ENCODE data around the gene MED1. TPM values are rescaled to one million over a fixed set of nuclear protein-coding genes. Genes with fewer than 3 reads are reported as not detected.
"Not testable (repeated sequence)": the region's sequence is repeated elsewhere in the genome, so short reads cannot be mapped to it uniquely, and the experiment has no call there.

MED1 gene
- polyA plus RNA-seq (ENCODE audit: insufficient read length) = 58.7 TPM
- long read RNA-seq, donor 1, full-length matches to known transcripts = 7 of 7 reads
- long read RNA-seq, donor 1, partial matches to known transcripts = 0 of 7 reads
- long read RNA-seq, donor 1, other reads (novel, unspliced or antisense) = 0 of 7 reads
- long read RNA-seq, donor 2, full-length matches to known transcripts = 2 of 7 reads
- long read RNA-seq, donor 2, partial matches to known transcripts = 5 of 7 reads
- long read RNA-seq, donor 2, other reads (novel, unspliced or antisense) = 0 of 7 reads
- long read RNA-seq, donor 3, full-length matches to known transcripts = 5 of 5 reads
- long read RNA-seq, donor 3, partial matches to known transcripts = 0 of 5 reads
- long read RNA-seq, donor 3, other reads (novel, unspliced or antisense) = 0 of 5 reads
- long read RNA-seq, donor 4 = 0 reads
- long read RNA-seq, donor 5, full-length matches to known transcripts = 4 of 16 reads
- long read RNA-seq, donor 5, partial matches to known transcripts = 12 of 16 reads
- long read RNA-seq, donor 5, other reads (novel, unspliced or antisense) = 0 of 16 reads
- long read RNA-seq, donor 6, full-length matches to known transcripts = 2 of 43 reads
- long read RNA-seq, donor 6, partial matches to known transcripts = 41 of 43 reads
- long read RNA-seq, donor 6, other reads (novel, unspliced or antisense) = 0 of 43 reads
- long read RNA-seq, donor 7, full-length matches to known transcripts = 4 of 49 reads
- long read RNA-seq, donor 7, partial matches to known transcripts = 45 of 49 reads
- long read RNA-seq, donor 7, other reads (novel, unspliced or antisense) = 0 of 49 reads
- long read RNA-seq, donor 8, full-length matches to known transcripts = 1 of 12 reads
- long read RNA-seq, donor 8, partial matches to known transcripts = 11 of 12 reads
- long read RNA-seq, donor 8, other reads (novel, unspliced or antisense) = 0 of 12 reads

DNA sequence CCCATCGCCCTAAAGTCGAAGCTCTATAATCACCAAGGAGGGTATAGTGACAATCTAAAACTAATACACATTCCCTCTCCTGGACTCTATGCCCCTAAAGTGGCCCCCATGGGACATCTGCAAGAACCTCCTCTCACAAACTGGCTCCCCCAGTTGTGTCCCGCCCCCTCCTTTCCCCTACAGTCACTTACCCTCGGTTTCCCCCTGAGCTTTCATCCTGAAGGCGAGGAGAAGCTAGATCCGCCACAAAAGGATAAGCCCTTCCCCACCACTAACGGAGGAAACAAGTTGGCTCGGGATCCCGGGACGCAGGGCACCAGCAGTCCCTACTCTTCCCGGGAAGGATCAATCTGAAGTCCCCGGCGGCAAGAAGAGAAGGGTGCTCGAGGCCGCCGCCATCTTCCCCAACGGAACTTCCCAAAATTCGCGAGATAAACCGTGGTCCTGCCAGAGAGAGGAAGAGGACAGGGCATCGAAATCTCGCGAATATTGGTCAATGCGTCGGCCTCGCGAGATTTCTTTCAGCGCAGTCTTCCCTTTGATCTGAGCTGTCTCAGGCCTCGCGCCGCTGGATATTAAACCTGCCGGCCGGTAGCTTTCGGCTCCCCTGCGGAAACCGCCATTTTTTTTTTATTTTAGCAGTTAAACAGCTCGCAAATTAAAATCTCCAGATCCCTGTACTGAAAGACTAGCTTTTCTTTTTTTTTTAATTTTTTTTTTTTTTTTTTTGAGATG is at the start of gene MED1:
Gene MED1, minus strand, starts transcription at position 417 of the 735 bp plus-strand sequence. Its CDS starts 201 bp downstream, at position 216.
- DNase-seq = peak; percentile 99

DNA sequence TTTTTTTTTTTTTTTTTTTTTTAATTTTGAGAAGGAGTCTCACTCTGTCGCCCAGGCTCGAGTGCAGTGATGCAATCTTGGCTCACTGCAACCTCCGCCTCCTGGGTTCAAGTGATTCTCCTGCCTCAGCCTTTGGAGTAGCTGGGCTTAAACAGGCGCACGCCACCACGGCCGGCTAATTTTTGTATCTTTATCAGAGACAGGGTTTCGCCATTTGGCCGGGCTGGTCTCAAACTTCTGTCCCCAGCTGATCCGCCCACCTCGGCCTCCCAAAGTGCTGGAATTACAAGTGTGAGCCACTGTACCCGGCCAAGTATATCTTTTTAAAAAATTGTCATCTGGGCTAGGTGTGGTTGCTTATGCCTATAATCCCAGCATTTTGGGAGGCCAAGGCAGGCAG is 45.9 kb upstream of the MED1 start:
- not testable (repeated sequence) for DNase-seq

DNA sequence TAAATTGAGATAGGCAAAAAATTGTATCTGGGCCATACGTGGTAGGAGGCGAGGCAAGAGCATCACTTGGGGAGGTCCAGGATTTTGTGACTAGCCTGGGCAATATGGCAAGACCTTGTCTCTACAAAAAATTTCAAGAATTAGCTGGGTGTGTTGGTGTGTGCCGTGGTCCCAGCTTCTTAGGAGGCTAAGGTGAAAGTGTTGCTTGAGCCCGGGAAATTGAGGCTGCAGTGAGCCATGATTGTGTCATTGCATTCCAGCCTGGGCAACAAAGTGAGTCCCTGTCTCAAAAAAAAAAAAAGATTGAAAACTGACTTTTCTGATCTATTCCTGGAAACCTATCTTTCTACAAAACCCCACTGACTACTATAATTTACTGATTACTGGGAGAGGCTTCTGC is 36.9 kb upstream of the MED1 start:
- no peak for DNase-seq

- not testable (repeated sequence) for DNase-seq
Measured at GRCh38 chr17:39487490-39487889, 36.4 kb upstream of the MED1 start.

- DNase-seq = no peak
Measured at GRCh38 chr17:39486242-39486641, 35.2 kb upstream of the MED1 start.

DNA sequence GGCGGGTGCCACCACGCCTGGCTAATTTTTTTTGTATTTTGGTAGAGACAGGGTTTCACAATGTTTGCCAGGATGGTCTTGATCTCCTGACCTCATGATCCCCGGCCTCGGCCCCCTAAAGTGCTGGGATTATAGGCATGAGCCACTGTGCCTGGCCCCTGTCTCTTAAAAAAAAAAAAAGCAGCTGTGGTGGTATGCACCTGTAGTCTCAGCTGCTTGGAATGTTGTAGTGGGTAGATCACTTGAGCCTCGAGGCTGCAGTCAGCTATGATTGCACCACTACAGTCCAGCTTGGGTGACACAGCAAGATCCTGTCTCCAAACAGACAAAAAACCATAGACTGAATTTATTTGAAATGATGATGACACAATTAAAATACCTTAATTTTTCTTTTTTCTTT is 34.5 kb upstream of the MED1 start:
- no peak for DNase-seq

- DNase-seq = no peak
Measured at GRCh38 chr17:39484178-39484577, 33.1 kb upstream of the MED1 start.

DNA sequence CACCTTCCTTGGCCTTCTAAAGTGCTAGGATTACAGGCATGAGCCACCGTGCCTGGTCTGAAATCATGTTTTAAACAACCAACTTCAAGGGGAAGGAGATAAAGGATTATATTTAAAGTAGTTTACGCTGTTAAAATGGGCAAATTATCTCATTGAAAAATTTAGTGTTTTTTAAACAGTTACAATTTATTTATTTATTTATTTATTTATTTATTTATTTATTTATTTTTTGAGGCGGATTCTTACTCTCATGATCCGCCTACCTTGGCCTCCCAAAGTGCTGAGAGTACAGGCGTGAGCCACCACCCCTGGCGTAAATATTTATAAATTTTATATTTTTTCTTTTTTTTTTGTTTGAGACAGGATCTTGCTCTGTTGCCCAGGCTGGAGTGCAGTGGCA is 32.4 kb upstream of the MED1 start:
- no peak for DNase-seq

DNA sequence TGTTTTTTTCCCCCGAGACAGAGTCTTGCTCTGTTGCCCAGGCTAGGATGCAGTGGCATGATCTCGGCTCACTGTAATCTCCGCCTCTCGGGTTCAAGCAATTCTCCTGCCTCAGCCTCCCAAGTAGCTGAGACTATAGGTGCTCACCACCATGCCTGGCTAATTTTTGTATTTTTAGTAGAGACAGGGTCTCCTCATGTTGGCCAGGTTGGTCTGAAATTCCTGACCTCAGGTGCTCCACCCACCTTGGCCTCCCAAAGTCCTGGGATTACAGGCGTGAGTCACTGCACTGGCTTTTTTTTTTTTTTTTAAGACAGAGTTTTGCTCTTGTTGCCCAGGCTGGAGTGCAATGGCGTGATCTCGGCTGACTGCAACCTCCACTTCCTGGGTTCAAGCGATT is 28.6 kb upstream of the MED1 start:
- not testable (repeated sequence) for DNase-seq

GRCh38 chr17:39473310-39473709 is 22.2 kb upstream of the MED1 start:
- no peak for DNase-seq

DNA sequence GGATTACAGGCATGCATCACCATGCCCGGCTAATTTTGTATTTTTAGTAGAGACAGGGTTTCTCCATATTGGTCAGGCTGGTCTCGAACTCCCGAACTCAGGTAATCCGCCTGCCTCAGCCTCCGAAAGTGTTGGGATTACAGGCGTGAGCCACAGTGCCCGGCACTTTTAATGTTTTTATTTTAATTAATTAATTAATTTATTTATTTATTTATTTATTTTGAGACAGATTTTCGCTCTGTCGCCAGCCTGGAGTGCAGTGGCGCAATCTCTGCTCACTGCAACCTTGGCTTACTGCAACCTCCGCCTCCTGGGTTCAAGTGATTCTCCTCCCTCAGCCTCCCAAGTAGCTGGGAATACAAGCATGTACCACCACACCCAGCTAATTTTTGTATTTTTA is 17.5 kb upstream of the MED1 start:
- DNase-seq = not testable (repeated sequence)

- not testable (repeated sequence) for DNase-seq
Measured at GRCh38 chr17:39464639-39465181, 13.6 kb upstream of the MED1 start.

GRCh38 chr17:39462631-39463375 is 11.7 kb upstream of the MED1 start:
- no peak for DNase-seq

DNA sequence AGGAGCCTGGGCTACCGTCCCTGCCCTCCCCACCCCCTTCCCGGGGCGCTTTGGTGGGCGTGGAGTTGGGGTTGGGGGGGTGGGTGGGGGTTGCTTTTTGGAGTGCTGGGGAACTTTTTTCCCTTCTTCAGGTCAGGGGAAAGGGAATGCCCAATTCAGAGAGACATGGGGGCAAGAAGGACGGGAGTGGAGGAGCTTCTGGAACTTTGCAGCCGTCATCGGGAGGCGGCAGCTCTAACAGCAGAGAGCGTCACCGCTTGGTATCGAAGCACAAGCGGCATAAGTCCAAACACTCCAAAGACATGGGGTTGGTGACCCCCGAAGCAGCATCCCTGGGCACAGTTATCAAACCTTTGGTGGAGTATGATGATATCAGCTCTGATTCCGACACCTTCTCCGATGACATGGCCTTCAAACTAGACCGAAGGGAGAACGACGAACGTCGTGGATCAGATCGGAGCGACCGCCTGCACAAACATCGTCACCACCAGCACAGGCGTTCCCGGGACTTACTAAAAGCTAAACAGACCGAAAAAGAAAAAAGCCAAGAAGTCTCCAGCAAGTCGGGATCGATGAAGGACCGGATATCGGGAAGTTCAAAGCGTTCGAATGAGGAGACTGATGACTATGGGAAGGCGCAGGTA is 11.0 kb upstream of the MED1 start:
- DNase-seq = no peak

- DNase-seq = peak; percentile 100
Measured at GRCh38 chr17:39461113-39461925, 10.3 kb upstream of the MED1 start, which contains the start of gene CDK12. TSS of gene CDK12 (plus strand) at chr17:39461486. CDS start at chr17:39462072, 586 bp downstream.

DNA sequence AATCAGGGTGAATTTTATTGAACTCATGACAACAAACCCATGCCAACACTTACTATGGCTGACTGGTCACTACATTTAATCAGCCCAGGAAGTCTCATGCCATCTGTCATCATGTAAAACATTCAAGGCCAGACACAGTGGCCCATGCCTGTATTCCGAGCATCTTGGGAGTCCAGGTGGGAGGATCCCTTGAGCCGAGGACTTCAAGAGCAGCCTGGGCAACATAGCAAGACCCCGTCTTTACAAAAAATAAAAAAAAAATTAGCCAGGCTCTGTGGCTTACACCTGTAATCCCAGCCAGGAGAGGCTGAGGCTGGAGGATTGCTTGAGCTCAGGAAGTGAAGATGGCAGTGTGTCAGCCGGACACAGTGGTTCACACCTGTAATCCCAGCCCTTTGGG is 4.9 kb upstream of the MED1 start:
- DNase-seq = no peak

DNA sequence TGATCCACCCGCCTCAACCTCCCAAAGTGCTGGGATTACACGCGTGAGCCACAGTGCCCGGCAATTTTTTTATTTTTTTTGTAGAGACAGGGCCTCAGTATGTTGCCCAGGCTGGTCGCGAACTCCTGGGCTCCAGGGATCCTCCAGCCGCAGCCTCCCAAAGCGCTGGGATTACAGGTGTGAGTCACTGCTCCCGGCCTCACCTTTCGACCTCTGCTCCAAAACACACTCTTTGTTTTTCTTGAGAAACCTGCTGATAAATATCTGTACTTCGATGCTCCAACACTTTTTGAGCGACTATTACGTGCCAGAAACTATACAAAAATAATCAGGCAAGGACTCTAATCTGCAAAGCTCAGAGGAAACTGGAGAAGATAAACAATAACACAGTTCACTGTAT is 1.0 kb downstream of the MED1 start:
- DNase-seq = no peak

DNA sequence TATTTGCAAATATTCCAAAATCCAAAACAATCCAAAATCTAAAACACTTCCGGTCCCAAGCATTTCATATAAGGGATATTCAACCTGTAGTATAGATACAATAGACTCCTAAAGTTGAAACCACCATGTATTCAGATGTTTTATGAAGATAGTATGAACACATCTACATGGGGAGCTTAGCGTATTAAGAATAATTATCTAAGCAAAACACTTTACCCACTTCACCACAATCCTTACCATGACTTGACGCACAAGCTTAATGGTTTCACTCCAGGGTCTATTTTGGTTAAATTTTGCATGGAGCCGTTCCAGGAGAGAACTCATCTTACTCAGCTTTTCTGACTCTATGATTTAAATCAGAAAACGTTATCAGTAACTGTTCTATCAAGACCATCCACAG is 3.5 kb downstream of the MED1 start:
- DNase-seq = no peak

- no peak for DNase-seq
Measured at GRCh38 chr17:39443326-39443725, 7.7 kb downstream of the MED1 start.

GRCh38 chr17:39439868-39440267 is 11.2 kb downstream of the MED1 start:
- DNase-seq = not testable (repeated sequence)
